IMR-90 (cell line): Measurements from ENCODE around the gene SCARF2. TPM values are rescaled to one million over a fixed set of nuclear protein-coding genes. Genes with fewer than 3 reads are reported as not detected.

Experiments
- ATAC-seq: fragments of 200-7000 bp; cut with Tn5 transposase; 2 replicates; pipeline ENCODE4 v1.9.1; 2020; ENCODE audit warnings: low read depth, mild to moderate bottlenecking, moderate library complexity
- BruUV-seq: library from RNA; stranded (reverse); fragments of 400-500 nt; replicated peaks from 2 replicates; lab custom pipeline; 2021; lab: Mats Ljungman, UMichigan
- CTCF ChIA-PET: fragments of 300-600 bp; formaldehyde crosslinking; extraction: SDS; loops from one replicate; lab custom pipeline; 2021; ENCODE audit warnings: antibody characterized with exemption; lab: Yijun Ruan, JAX
- POLR2A ChIA-PET: fragments of 300-600 bp; sonication (Branson Sonifier 250); formaldehyde crosslinking; loops from one replicate; lab custom pipeline; 2022; ENCODE audit warnings: antibody characterized with exemption; ENCODE audit not compliant: unreplicated experiment; lab: Charles Lee
- DNase-seq: peaks from one replicate; pipeline ENCODE4 v3.0.0; 2013
- H2AFZ ChIP-seq: replicated peaks from 2 replicates; pipeline ENCODE3; 2013; ENCODE audit warnings: low read length, mild to moderate bottlenecking; ENCODE audit not compliant: poor library complexity
- H2AK5ac ChIP-seq: 2 replicates; pipeline ENCODE4 v1.6.1; 2013; ENCODE audit warnings: low read depth, low read length, inconsistent platforms
- H2AK9ac ChIP-seq: replicated peaks from 2 replicates; pipeline ENCODE3; 2013; ENCODE audit warnings: mild to moderate bottlenecking, low read depth, low read length, moderate library complexity; ENCODE audit not compliant: poor library complexity
- H2BK120ac ChIP-seq: 2 replicates; pipeline ENCODE4 v1.6.1; 2013; ENCODE audit warnings: low read depth, low read length, inconsistent platforms
- H2BK15ac ChIP-seq: 3 replicates; pipeline ENCODE4 v1.6.1; 2013; ENCODE audit warnings: low read depth, low read length, inconsistent platforms
- H2BK20ac ChIP-seq: 2 replicates; pipeline ENCODE4 v1.6.1; 2013; ENCODE audit warnings: low read depth, mild to moderate bottlenecking, inconsistent platforms, low read length, moderate library complexity
- H2BK5ac ChIP-seq: 2 replicates; pipeline ENCODE4 v1.6.1; 2013; ENCODE audit warnings: mild to moderate bottlenecking, low read depth, low read length, inconsistent platforms; ENCODE audit not compliant: poor library complexity, severe bottlenecking
- H3K14ac ChIP-seq: replicated peaks from 2 replicates; pipeline ENCODE4 v1.6.1; 2013; ENCODE audit warnings: low read depth, low read length, inconsistent platforms
- H3K18ac ChIP-seq: 2 replicates; pipeline ENCODE4 v1.6.1; 2013; ENCODE audit warnings: low read depth, low read length, control low read depth
- H3K23ac ChIP-seq: 2 replicates; pipeline ENCODE4 v1.6.1; 2013; ENCODE audit warnings: low read depth, low read length, inconsistent platforms
- H3K27ac ChIP-seq: 2 replicates; pipeline ENCODE4 v1.5.1; 2013; ENCODE audit warnings: mild to moderate bottlenecking, control low read depth, low read length; ENCODE audit not compliant: insufficient read depth
- H3K27me3 ChIP-seq: 2 replicates; pipeline ENCODE4 v1.6.1; 2013; ENCODE audit warnings: low read length; ENCODE audit not compliant: control insufficient read depth, insufficient read depth
- H3K36me3 ChIP-seq: 2 replicates; pipeline ENCODE4 v1.6.1; 2013; ENCODE audit warnings: low read length, mixed read lengths; ENCODE audit not compliant: control insufficient read depth, insufficient read depth
- H3K4ac ChIP-seq: 2 replicates; pipeline ENCODE4 v1.6.1; 2013; ENCODE audit warnings: low read depth, low read length, inconsistent platforms
- H3K4me1 ChIP-seq: 2 replicates; pipeline ENCODE4 v1.6.1; 2013; ENCODE audit warnings: low read length, mixed read lengths; ENCODE audit not compliant: control insufficient read depth, insufficient read depth
- H3K4me2 ChIP-seq: 2 replicates; pipeline ENCODE4 v1.6.1; 2013; ENCODE audit warnings: low read depth, mild to moderate bottlenecking, control low read depth, low read length, moderate library complexity
- H3K4me3 ChIP-seq: 2 replicates; pipeline ENCODE4 v1.5.1; 2013; ENCODE audit warnings: low read depth, mild to moderate bottlenecking, control low read depth, low read length, moderate library complexity; ENCODE audit not compliant: insufficient read depth
- H3K56ac ChIP-seq: 2 replicates; pipeline ENCODE4 v1.6.1; 2013; ENCODE audit warnings: low read length, inconsistent platforms; ENCODE audit not compliant: insufficient read depth; ENCODE audit errors: extremely low read depth
- H3K79me1 ChIP-seq, 2 experiments: 2 replicates each; pipeline ENCODE4 v1.6.1; 2013; ENCODE audit warnings: low read length in 2 of 2, inconsistent platforms in 1 of 2, low read depth in 1 of 2
- H3K9ac ChIP-seq: 2 replicates; pipeline ENCODE4 v1.6.1; 2013; ENCODE audit warnings: low read depth, low read length, control low read depth
- H3K9me1 ChIP-seq: 2 replicates; pipeline ENCODE4 v1.6.1; 2013; ENCODE audit warnings: low read length, inconsistent platforms; ENCODE audit not compliant: insufficient read depth
- H3K9me3 ChIP-seq: 2 replicates; pipeline ENCODE4 v1.6.1; 2013; ENCODE audit warnings: low read length; ENCODE audit not compliant: control insufficient read depth, insufficient read depth
- H4K20me1 ChIP-seq: 2 replicates; pipeline ENCODE4 v1.6.1; 2013; ENCODE audit warnings: low read length, inconsistent platforms; ENCODE audit not compliant: insufficient read depth
- H4K5ac ChIP-seq: 2 replicates; pipeline ENCODE4 v1.6.1; 2013; ENCODE audit warnings: mild to moderate bottlenecking, low read depth, low read length, control low read depth
- H4K8ac ChIP-seq, 2 experiments: 2 replicates each; pipeline ENCODE4 v1.6.1; 2013; ENCODE audit warnings: low read depth in 2 of 2, low read length in 2 of 2, control low read depth in 1 of 2, inconsistent platforms in 1 of 2
- H4K91ac ChIP-seq: 2 replicates; pipeline ENCODE4 v1.6.1; 2013; ENCODE audit warnings: low read depth, low read length, inconsistent platforms; ENCODE audit not compliant: insufficient read depth
- NFE2L2 ChIP-seq: fragments of 150-350 bp; IDR thresholded peaks from 2 replicates; pipeline ENCODE4 v1.6.1; 2016; ENCODE audit warnings: low read depth, mild to moderate bottlenecking, low read length
- WGBS, 2 experiments: methylation state at CpG; one replicate each; pipeline versions ENCODE4 v1.1.5 to v1.1.7; 2013; ENCODE audit warnings: missing lambda C conversion rate in 2 of 2; ENCODE audit not compliant: insufficient read length in 1 of 2; ENCODE audit errors: extremely low coverage in 2 of 2; 5-methylcytosine and 5-hydroxymethylcytosine counted together
- dilution Hi-C: fragments of 300-500 bp; cut with HindIII; formaldehyde crosslinking; loops from one replicate; pipeline ENCODE4 v1.14.3; 2018; ENCODE audit warnings: low sequenced_read_pairs; ENCODE audit not compliant: unreplicated experiment
- in situ Hi-C: fragments of 300-500 bp; cut with MboI; formaldehyde crosslinking; loops from 3 replicates; pipeline ENCODE4 v1.14.3; 2019; ENCODE audit warnings: low sequenced_read_pairs, inconsistent platforms, mixed read lengths
- intact Hi-C: fragments of 100-400 bp; cut with micrococcal nuclease; formaldehyde crosslinking; loops from 2 replicates; pipeline ENCODE4 v1.10.0; 2022
- polyA plus RNA-seq, 3 experiments: library from polyadenylated mRNA; depleted of rRNA; stranded (reverse); fragments of >200 nt; gene quantifications; 2 replicates each; pipeline ENCODE4 v1.2.3, GENCODE V29; 2012; ENCODE audit warnings: low replicate concordance in 1 of 3
- total RNA-seq: library from RNA; depleted of rRNA; stranded (reverse); fragments of >200 nt; gene quantifications from 2 replicates; pipeline ENCODE4 v1.2.3, GENCODE V29; 2012

Gene SCARF2
- total and polyA plus RNA-seq, 2 of the 4 experiments (the other 2 are of a cell fraction), result 3.4 to 37.0 TPM

DNA sequence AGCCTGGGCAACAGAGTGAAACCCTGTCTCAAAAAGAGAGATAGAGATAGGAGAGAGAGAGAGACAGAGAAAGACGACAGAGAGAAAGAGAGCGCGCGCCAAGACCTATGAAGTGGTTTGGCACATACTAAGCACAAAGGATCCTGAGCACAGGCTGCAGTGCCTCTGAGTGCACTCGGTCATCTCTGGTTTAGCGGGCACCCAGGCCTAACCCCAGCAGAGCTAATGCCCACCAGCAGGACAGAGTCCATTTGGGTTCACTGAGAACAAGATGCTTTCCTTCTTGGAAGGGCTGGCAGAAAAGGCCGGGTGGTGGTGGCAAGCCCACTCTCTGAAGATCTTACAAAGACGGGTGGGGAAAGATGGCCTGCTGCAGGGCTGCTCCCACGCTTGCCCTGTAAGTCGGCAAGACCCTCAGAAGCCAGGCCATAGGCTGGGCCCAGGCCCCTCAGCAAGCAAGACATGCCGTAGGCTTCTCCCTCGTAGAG lies 3.3 kb downstream of the SCARF2 start:
- no peak overlapping the region for H3K27ac ChIP-seq
- no peak overlapping the region for H3K4me2 ChIP-seq
- ChIA-PET POLR2A (no interaction called here), CTCF (no interaction called here)
- no peak overlapping the region for H3K4me3 ChIP-seq
- H3K4ac ChIP-seq, result no peak overlapping the region
- H3K56ac ChIP-seq, result no peak overlapping the region
- H3K9me3 ChIP-seq, result no peaks in the 10 kb centered on the region
- no peak for TF ChIP-seq NFE2L2
- H2BK20ac ChIP-seq, result no peak overlapping the region
- no peak overlapping the region for H2AK5ac ChIP-seq
- peaks cover 24% of the 10 kb centered on the region for H3K4me1 ChIP-seq
- no peak overlapping the region for H3K18ac ChIP-seq
- H3K23ac ChIP-seq, result no peak overlapping the region
- H3K9ac ChIP-seq, result no peak overlapping the region
- BruUV-seq, result no TSS peak
- H4K8ac ChIP-seq, result no peak overlapping the region
- H2AK9ac ChIP-seq, result no peak overlapping the region
- in situ Hi-C loops, result no loop called here
- H2BK15ac ChIP-seq, result no peak overlapping the region
- no peak overlapping the region for H2BK120ac ChIP-seq
- intact Hi-C loops, result no loop called here
- no peak for ATAC-seq
- H3K9me1 ChIP-seq, result peaks cover 29% of the 10 kb centered on the region
- H3K79me1 ChIP-seq, result peaks cover 19 to 87% of the 10 kb centered on the region in 2 experiments; a peak in 3 of 4 replicates
- no peak for DNase-seq
- H4K91ac ChIP-seq, result no peak overlapping the region
- H4K5ac ChIP-seq, result no peak overlapping the region
- 95% methylated on average over 11 of the region's 12 CpGs; no CpG with 5 or more reads in 1 of the 2 experiments for WGBS, 2 experiments
- dilution Hi-C loops, result no loop called here
- H3K27me3 ChIP-seq, result no peaks in the 10 kb centered on the region
- H3K36me3 ChIP-seq, result peaks cover 20% of the 10 kb centered on the region
- H4K20me1 ChIP-seq, result peaks cover 74% of the 10 kb centered on the region
- no peak overlapping the region for H3K14ac ChIP-seq
- H2BK5ac ChIP-seq, result no peak overlapping the region
- no peak overlapping the region for H2AFZ ChIP-seq
